NCI-H1436 (cell line): Measurements from ENCODE around the gene ATP11B.

Experiments
- DNase-seq: peaks from one replicate; lab custom pipeline; 2025; lab: John Stamatoyannopoulos, UW

Gene ATP11B

GRCh38 chr3:182792901-182793662 is at the start of gene ATP11B:
TSS of gene ATP11B (plus strand) at chr3:182793504. CDS start at chr3:182793760, 256 bp downstream.
- DNase-seq = peak; percentile 77

GRCh38 chr3:182746959-182747358 is 46.3 kb upstream of the ATP11B start:
- DNase-seq = no peak

GRCh38 chr3:182755308-182755707 is 38.0 kb upstream of the ATP11B start:
- DNase-seq = no peak

- DNase-seq = no peak
Observed at GRCh38 chr3:182755712-182756111, 37.6 kb upstream of the ATP11B start.

GRCh38 chr3:182760576-182761164 is 32.6 kb upstream of the ATP11B start:
- DNase-seq = no peak

GRCh38 chr3:182763896-182764295 is 29.4 kb upstream of the ATP11B start:
- no peak for DNase-seq

- DNase-seq = no peak
Observed at GRCh38 chr3:182765287-182765686, 28.0 kb upstream of the ATP11B start.

- no peak for DNase-seq
Observed at GRCh38 chr3:182766099-182766498, 27.2 kb upstream of the ATP11B start.

GRCh38 chr3:182768413-182768812 is 24.9 kb upstream of the ATP11B start:
- DNase-seq = no peak

GRCh38 chr3:182769673-182770072 is 23.6 kb upstream of the ATP11B start:
- DNase-seq = no peak

- no peak for DNase-seq
Observed at GRCh38 chr3:182782149-182782548, 11.2 kb upstream of the ATP11B start.

- DNase-seq = no peak
Observed at GRCh38 chr3:182783106-182783505, 10.2 kb upstream of the ATP11B start.

- no peak for DNase-seq
Observed at GRCh38 chr3:182784542-182784941, 8.8 kb upstream of the ATP11B start.

GRCh38 chr3:182785142-182785541 is 8.2 kb upstream of the ATP11B start:
- no peak for DNase-seq

- DNase-seq = no peak
Observed at GRCh38 chr3:182785756-182786155, 7.5 kb upstream of the ATP11B start.

- DNase-seq = no peak
Observed at GRCh38 chr3:182786564-182787196, 6.6 kb upstream of the ATP11B start.

- no peak for DNase-seq
Observed at GRCh38 chr3:182787302-182788036, 5.8 kb upstream of the ATP11B start.

GRCh38 chr3:182789371-182789770 is 3.9 kb upstream of the ATP11B start:
- no peak for DNase-seq

GRCh38 chr3:182790612-182791011 is 2.7 kb upstream of the ATP11B start:
- DNase-seq = no peak

GRCh38 chr3:182793663-182794454 is 555 bp downstream of the ATP11B start:
- no peak for DNase-seq

GRCh38 chr3:182794455-182795388 is 1.4 kb downstream of the ATP11B start:
- DNase-seq = no peak
